IMR-90 (cell line): ENCODE data around the gene PFKP. TPM values are rescaled to one million over a fixed set of nuclear protein-coding genes. Genes with fewer than 3 reads are reported as not detected.

Experiments
- ATAC-seq: fragments of 200-7000 bp; cut with Tn5 transposase; 2 replicates; pipeline ENCODE4 v1.9.1; 2020; ENCODE audit warnings: low read depth, mild to moderate bottlenecking, moderate library complexity
- BruUV-seq: library from RNA; stranded (reverse); fragments of 400-500 nt; replicated peaks from 2 replicates; lab custom pipeline; 2021; lab: Mats Ljungman, UMichigan
- CTCF ChIA-PET: fragments of 300-600 bp; formaldehyde crosslinking; extraction: SDS; loops from one replicate; lab custom pipeline; 2021; ENCODE audit warnings: antibody characterized with exemption; lab: Yijun Ruan, JAX
- POLR2A ChIA-PET: fragments of 300-600 bp; sonication (Branson Sonifier 250); formaldehyde crosslinking; loops from one replicate; lab custom pipeline; 2022; ENCODE audit warnings: antibody characterized with exemption; ENCODE audit not compliant: unreplicated experiment; lab: Charles Lee
- DNase-seq: peaks from one replicate; pipeline ENCODE4 v3.0.0; 2013
- H2AFZ ChIP-seq: replicated peaks from 2 replicates; pipeline ENCODE3; 2013; ENCODE audit warnings: low read length, mild to moderate bottlenecking; ENCODE audit not compliant: poor library complexity
- H2AK5ac ChIP-seq: 2 replicates; pipeline ENCODE4 v1.6.1; 2013; ENCODE audit warnings: low read depth, low read length, inconsistent platforms
- H2AK9ac ChIP-seq: replicated peaks from 2 replicates; pipeline ENCODE3; 2013; ENCODE audit warnings: mild to moderate bottlenecking, low read depth, low read length, moderate library complexity; ENCODE audit not compliant: poor library complexity
- H2BK120ac ChIP-seq: 2 replicates; pipeline ENCODE4 v1.6.1; 2013; ENCODE audit warnings: low read depth, low read length, inconsistent platforms
- H2BK15ac ChIP-seq: 3 replicates; pipeline ENCODE4 v1.6.1; 2013; ENCODE audit warnings: low read depth, low read length, inconsistent platforms
- H2BK20ac ChIP-seq: 2 replicates; pipeline ENCODE4 v1.6.1; 2013; ENCODE audit warnings: low read depth, mild to moderate bottlenecking, inconsistent platforms, low read length, moderate library complexity
- H2BK5ac ChIP-seq: 2 replicates; pipeline ENCODE4 v1.6.1; 2013; ENCODE audit warnings: mild to moderate bottlenecking, low read depth, low read length, inconsistent platforms; ENCODE audit not compliant: poor library complexity, severe bottlenecking
- H3K14ac ChIP-seq: replicated peaks from 2 replicates; pipeline ENCODE4 v1.6.1; 2013; ENCODE audit warnings: low read depth, low read length, inconsistent platforms
- H3K18ac ChIP-seq: 2 replicates; pipeline ENCODE4 v1.6.1; 2013; ENCODE audit warnings: low read depth, low read length, control low read depth
- H3K23ac ChIP-seq: 2 replicates; pipeline ENCODE4 v1.6.1; 2013; ENCODE audit warnings: low read depth, low read length, inconsistent platforms
- H3K27ac ChIP-seq: 2 replicates; pipeline ENCODE4 v1.5.1; 2013; ENCODE audit warnings: mild to moderate bottlenecking, control low read depth, low read length; ENCODE audit not compliant: insufficient read depth
- H3K27me3 ChIP-seq: 2 replicates; pipeline ENCODE4 v1.6.1; 2013; ENCODE audit warnings: low read length; ENCODE audit not compliant: control insufficient read depth, insufficient read depth
- H3K36me3 ChIP-seq: 2 replicates; pipeline ENCODE4 v1.6.1; 2013; ENCODE audit warnings: low read length, mixed read lengths; ENCODE audit not compliant: control insufficient read depth, insufficient read depth
- H3K4ac ChIP-seq: 2 replicates; pipeline ENCODE4 v1.6.1; 2013; ENCODE audit warnings: low read depth, low read length, inconsistent platforms
- H3K4me1 ChIP-seq: 2 replicates; pipeline ENCODE4 v1.6.1; 2013; ENCODE audit warnings: low read length, mixed read lengths; ENCODE audit not compliant: control insufficient read depth, insufficient read depth
- H3K4me2 ChIP-seq: 2 replicates; pipeline ENCODE4 v1.6.1; 2013; ENCODE audit warnings: low read depth, mild to moderate bottlenecking, control low read depth, low read length, moderate library complexity
- H3K4me3 ChIP-seq: 2 replicates; pipeline ENCODE4 v1.5.1; 2013; ENCODE audit warnings: low read depth, mild to moderate bottlenecking, control low read depth, low read length, moderate library complexity; ENCODE audit not compliant: insufficient read depth
- H3K56ac ChIP-seq: 2 replicates; pipeline ENCODE4 v1.6.1; 2013; ENCODE audit warnings: low read length, inconsistent platforms; ENCODE audit not compliant: insufficient read depth; ENCODE audit errors: extremely low read depth
- H3K79me1 ChIP-seq, 2 experiments: 2 replicates each; pipeline ENCODE4 v1.6.1; 2013; ENCODE audit warnings: low read length in 2 of 2, inconsistent platforms in 1 of 2, low read depth in 1 of 2
- H3K9ac ChIP-seq: 2 replicates; pipeline ENCODE4 v1.6.1; 2013; ENCODE audit warnings: low read depth, low read length, control low read depth
- H3K9me1 ChIP-seq: 2 replicates; pipeline ENCODE4 v1.6.1; 2013; ENCODE audit warnings: low read length, inconsistent platforms; ENCODE audit not compliant: insufficient read depth
- H3K9me3 ChIP-seq: 2 replicates; pipeline ENCODE4 v1.6.1; 2013; ENCODE audit warnings: low read length; ENCODE audit not compliant: control insufficient read depth, insufficient read depth
- H4K20me1 ChIP-seq: 2 replicates; pipeline ENCODE4 v1.6.1; 2013; ENCODE audit warnings: low read length, inconsistent platforms; ENCODE audit not compliant: insufficient read depth
- H4K5ac ChIP-seq: 2 replicates; pipeline ENCODE4 v1.6.1; 2013; ENCODE audit warnings: mild to moderate bottlenecking, low read depth, low read length, control low read depth
- H4K8ac ChIP-seq, 2 experiments: 2 replicates each; pipeline ENCODE4 v1.6.1; 2013; ENCODE audit warnings: low read depth in 2 of 2, low read length in 2 of 2, control low read depth in 1 of 2, inconsistent platforms in 1 of 2
- H4K91ac ChIP-seq: 2 replicates; pipeline ENCODE4 v1.6.1; 2013; ENCODE audit warnings: low read depth, low read length, inconsistent platforms; ENCODE audit not compliant: insufficient read depth
- CEBPB ChIP-seq: IDR thresholded peaks from 2 replicates; pipeline ENCODE4 v1.6.1; 2012; ENCODE audit warnings: low read depth, low read length, improper control_type of control experiment
- NFE2L2 ChIP-seq: fragments of 150-350 bp; IDR thresholded peaks from 2 replicates; pipeline ENCODE4 v1.6.1; 2016; ENCODE audit warnings: low read depth, mild to moderate bottlenecking, low read length
- WGBS, 2 experiments: methylation state at CpG; one replicate each; pipeline versions ENCODE4 v1.1.5 to v1.1.7; 2013; ENCODE audit warnings: missing lambda C conversion rate in 2 of 2; ENCODE audit not compliant: insufficient read length in 1 of 2; ENCODE audit errors: extremely low coverage in 2 of 2; 5-methylcytosine and 5-hydroxymethylcytosine counted together
- dilution Hi-C: fragments of 300-500 bp; cut with HindIII; formaldehyde crosslinking; loops from one replicate; pipeline ENCODE4 v1.14.3; 2018; ENCODE audit warnings: low sequenced_read_pairs; ENCODE audit not compliant: unreplicated experiment
- in situ Hi-C: fragments of 300-500 bp; cut with MboI; formaldehyde crosslinking; loops from 3 replicates; pipeline ENCODE4 v1.14.3; 2019; ENCODE audit warnings: low sequenced_read_pairs, inconsistent platforms, mixed read lengths
- intact Hi-C: fragments of 100-400 bp; cut with micrococcal nuclease; formaldehyde crosslinking; loops from 2 replicates; pipeline ENCODE4 v1.10.0; 2022
- polyA plus RNA-seq, 3 experiments: library from polyadenylated mRNA; depleted of rRNA; stranded (reverse); fragments of >200 nt; gene quantifications; 2 replicates each; pipeline ENCODE4 v1.2.3, GENCODE V29; 2012; ENCODE audit warnings: low replicate concordance in 1 of 3
- total RNA-seq: library from RNA; depleted of rRNA; stranded (reverse); fragments of >200 nt; gene quantifications from 2 replicates; pipeline ENCODE4 v1.2.3, GENCODE V29; 2012
- TF ChIP-seq, protein P1 (sequence below): conservative IDR thresholded peaks from 2 replicates; pipeline ENCODE4 v1.5.1; 2012; ENCODE audit warnings: mild to moderate bottlenecking, low read depth, low read length, improper control_type of control experiment
- TF ChIP-seq, protein P2 (sequence below): fragments of 150-350 bp; IDR thresholded peaks from 2 replicates; pipeline ENCODE4 v1.6.1; 2016; ENCODE audit warnings: low read depth, mild to moderate bottlenecking, low read length, moderate library complexity, borderline replicate concordance

The PFKP gene
- total and polyA plus RNA-seq, 2 of the 4 experiments (the other 2 are of a cell fraction) = 223 to 294 TPM

DNA sequence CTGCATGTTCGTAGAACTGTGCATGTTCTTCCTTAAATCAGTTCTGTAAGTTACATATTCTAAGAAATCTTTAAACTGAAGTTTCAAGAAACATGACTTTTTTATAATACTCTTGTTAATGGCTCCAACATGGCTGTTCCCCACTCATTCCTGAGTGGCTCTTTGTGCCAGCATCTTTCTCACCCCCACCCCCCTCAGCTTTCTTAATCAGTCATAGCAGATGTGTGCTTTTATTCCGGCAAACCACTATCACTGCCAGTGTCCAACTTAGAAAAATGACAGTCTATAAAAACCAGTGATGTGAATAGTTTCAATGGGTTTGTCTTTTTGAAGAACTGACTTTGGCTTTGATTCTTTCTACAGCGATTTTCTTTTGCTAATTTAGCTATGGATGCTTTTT, 67.7 kb downstream of the PFKP start:
- Histone ChIP-seq H3K4me2 (no peak overlapping the region), H3K4me1 (no peaks in the 10 kb centered on the region), H2BK120ac (no peak overlapping the region), H4K91ac (no peak overlapping the region), H3K56ac (no peak overlapping the region), H2AK5ac (no peak overlapping the region), H2AK9ac (no peak overlapping the region), H2BK20ac (no peak overlapping the region), H3K27ac (no peak overlapping the region), H2AFZ (no peak overlapping the region), H3K27me3 (no peaks in the 10 kb centered on the region), H4K5ac (no peak overlapping the region), H2BK15ac (no peak overlapping the region), H3K9me1 (peaks cover 10% of the 10 kb centered on the region), H3K14ac (no peak overlapping the region), H3K79me1 (peaks cover 25 to 47% of the 10 kb centered on the region in 2 experiments; a peak in 3 of 4 replicates), H3K4ac (no peak overlapping the region), H3K9ac (no peak overlapping the region), H3K36me3 (peaks cover 79% of the 10 kb centered on the region), H3K4me3 (no peak overlapping the region), H3K23ac (no peak overlapping the region), H4K8ac (no peak overlapping the region), H2BK5ac (no peak overlapping the region), H4K20me1 (0 out of 2 replicates have a peak, but pooled peaks cover 2% of the 10 kb centered on the region), H3K18ac (no peak overlapping the region), H3K9me3 (no peaks in the 10 kb centered on the region)
- dilution Hi-C loops (no loop called here), in situ Hi-C loops (no loop called here), intact Hi-C loops (no loop called here)
- CTCF ChIA-PET = no interaction called here
- no peak for ATAC-seq
- no peak for DNase-seq
- no TSS peak for BruUV-seq
- no CpG with 5 or more reads among the region's 3 CpGs for WGBS, 2 experiments
- TF ChIP-seq CEBPB = no peak
- TF ChIP-seq, protein P1, sequence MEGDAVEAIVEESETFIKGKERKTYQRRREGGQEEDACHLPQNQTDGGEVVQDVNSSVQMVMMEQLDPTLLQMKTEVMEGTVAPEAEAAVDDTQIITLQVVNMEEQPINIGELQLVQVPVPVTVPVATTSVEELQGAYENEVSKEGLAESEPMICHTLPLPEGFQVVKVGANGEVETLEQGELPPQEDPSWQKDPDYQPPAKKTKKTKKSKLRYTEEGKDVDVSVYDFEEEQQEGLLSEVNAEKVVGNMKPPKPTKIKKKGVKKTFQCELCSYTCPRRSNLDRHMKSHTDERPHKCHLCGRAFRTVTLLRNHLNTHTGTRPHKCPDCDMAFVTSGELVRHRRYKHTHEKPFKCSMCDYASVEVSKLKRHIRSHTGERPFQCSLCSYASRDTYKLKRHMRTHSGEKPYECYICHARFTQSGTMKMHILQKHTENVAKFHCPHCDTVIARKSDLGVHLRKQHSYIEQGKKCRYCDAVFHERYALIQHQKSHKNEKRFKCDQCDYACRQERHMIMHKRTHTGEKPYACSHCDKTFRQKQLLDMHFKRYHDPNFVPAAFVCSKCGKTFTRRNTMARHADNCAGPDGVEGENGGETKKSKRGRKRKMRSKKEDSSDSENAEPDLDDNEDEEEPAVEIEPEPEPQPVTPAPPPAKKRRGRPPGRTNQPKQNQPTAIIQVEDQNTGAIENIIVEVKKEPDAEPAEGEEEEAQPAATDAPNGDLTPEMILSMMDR = no peak
- TF ChIP-seq, protein P2, sequence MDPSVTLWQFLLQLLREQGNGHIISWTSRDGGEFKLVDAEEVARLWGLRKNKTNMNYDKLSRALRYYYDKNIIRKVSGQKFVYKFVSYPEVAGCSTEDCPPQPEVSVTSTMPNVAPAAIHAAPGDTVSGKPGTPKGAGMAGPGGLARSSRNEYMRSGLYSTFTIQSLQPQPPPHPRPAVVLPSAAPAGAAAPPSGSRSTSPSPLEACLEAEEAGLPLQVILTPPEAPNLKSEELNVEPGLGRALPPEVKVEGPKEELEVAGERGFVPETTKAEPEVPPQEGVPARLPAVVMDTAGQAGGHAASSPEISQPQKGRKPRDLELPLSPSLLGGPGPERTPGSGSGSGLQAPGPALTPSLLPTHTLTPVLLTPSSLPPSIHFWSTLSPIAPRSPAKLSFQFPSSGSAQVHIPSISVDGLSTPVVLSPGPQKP = no peak
- no peak for TF ChIP-seq NFE2L2
- POLR2A ChIA-PET = no interaction called here
